LNCAP (cell line): Measurements from ENCODE around the gene NOXO1.

Source experiments
- TF ChIP-seq, protein P1 (sequence below): fragments of 450-650 bp; IDR thresholded peaks from 2 replicates; pipeline ENCODE4 v1.5.1; 2017; ENCODE audit warnings: mild to moderate bottlenecking

NOXO1 gene

DNA sequence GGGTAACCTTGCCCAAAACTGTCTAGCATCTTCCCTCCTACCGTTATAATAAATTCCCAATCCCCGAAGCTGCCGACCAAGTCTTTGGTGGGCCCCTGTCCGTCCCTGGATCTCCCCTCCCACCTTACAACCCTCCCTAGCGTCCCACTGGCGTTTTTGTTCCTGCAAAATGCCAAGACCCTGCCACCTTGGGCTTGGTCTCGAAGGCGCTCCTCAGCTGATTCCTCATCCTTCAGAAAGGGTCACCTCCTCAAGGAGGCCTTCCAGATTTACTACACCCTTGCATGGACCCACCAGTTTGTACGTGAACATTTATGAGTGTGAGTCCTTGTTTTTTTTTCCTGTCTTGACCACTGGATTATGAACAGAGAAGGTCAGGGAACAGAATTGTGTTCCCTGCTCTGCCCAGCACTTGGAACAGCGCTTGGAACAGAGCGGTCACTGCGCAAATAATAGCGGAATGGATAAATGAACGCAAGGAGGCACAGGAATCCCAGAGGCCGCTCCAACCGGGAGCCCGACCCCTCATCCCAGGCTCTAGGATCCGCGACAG is 1.8 kb upstream of the NOXO1 start:
- TF ChIP-seq, protein P1, sequence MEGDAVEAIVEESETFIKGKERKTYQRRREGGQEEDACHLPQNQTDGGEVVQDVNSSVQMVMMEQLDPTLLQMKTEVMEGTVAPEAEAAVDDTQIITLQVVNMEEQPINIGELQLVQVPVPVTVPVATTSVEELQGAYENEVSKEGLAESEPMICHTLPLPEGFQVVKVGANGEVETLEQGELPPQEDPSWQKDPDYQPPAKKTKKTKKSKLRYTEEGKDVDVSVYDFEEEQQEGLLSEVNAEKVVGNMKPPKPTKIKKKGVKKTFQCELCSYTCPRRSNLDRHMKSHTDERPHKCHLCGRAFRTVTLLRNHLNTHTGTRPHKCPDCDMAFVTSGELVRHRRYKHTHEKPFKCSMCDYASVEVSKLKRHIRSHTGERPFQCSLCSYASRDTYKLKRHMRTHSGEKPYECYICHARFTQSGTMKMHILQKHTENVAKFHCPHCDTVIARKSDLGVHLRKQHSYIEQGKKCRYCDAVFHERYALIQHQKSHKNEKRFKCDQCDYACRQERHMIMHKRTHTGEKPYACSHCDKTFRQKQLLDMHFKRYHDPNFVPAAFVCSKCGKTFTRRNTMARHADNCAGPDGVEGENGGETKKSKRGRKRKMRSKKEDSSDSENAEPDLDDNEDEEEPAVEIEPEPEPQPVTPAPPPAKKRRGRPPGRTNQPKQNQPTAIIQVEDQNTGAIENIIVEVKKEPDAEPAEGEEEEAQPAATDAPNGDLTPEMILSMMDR = no peak

DNA sequence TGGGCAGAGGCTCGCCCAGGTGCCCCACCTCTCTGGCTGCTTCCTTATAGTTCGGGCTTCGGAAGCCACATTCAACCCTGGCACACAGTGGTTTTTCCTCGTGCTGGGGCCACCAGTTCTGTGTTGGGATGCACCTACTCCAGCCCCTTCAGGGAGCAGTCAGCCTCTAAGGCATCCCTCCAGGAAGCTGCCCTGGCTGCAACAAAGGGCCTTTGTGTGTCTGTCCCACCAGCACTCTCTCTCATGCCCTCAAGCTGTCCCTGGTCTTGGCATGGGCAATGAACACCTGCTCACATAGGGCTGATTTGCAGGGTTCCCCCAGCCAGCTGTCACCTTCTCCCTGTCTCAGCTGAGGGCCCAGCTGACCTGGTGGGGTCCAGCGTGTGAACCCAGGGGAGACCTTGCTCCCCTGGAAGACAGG is 754 bp upstream of the NOXO1 start:
- TF ChIP-seq, protein P1 = no peak

DNA sequence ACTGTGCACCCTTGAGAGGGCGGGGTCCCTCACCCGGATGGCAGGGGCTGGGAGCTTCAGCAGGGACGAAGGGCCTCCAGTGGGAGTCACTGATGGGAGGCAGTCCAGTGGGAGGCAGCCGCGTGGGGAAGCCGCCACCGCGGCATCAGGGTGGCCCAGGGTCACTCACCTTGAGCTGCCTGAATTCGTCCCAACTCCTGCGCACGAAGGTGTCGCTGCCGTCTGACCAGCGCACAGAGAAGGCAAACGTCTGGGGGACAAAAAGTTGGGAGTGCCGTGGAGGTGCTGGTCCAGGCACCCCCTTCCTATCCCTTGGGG is 540 bp downstream of the NOXO1 start:
- TF ChIP-seq, protein P1 = no peak

DNA sequence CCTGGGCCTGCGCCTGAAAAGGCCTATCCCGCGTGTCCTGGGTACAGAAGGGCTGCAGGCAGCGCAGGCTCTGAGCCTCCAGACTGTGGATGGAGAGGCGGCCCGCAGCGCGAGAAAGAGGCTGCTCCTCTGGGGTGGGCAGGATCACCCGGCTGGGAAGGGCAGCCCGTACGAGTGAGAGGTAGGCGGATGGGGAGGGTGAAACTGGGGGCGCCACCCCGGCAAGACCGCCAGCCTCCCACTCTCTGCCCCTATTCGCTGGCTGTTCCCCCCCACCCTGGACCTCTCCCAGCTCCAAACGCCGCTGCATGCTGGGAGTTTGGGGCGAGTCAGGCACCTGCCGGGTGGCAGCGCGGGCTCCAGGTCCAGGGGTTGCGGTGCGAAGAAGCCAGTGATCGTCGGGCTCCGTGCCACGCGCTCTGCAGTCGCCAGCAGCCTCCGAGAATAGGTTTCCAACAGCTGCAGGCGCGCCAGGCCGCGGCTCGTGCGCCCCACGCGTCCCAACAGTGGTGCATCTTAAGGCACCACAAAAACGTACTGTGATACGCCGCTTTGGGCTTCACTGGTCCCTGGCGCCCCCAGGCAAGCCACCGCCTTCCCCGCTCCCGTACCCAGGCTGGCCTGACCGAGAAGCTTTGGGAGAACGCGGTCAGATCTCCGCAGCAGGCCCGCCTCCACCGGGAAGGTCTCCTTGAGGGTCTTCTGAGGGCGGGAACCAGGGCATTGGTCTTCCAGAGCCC is 1.1 kb downstream of the NOXO1 start:
- TF ChIP-seq, protein P1 = no peak

DNA sequence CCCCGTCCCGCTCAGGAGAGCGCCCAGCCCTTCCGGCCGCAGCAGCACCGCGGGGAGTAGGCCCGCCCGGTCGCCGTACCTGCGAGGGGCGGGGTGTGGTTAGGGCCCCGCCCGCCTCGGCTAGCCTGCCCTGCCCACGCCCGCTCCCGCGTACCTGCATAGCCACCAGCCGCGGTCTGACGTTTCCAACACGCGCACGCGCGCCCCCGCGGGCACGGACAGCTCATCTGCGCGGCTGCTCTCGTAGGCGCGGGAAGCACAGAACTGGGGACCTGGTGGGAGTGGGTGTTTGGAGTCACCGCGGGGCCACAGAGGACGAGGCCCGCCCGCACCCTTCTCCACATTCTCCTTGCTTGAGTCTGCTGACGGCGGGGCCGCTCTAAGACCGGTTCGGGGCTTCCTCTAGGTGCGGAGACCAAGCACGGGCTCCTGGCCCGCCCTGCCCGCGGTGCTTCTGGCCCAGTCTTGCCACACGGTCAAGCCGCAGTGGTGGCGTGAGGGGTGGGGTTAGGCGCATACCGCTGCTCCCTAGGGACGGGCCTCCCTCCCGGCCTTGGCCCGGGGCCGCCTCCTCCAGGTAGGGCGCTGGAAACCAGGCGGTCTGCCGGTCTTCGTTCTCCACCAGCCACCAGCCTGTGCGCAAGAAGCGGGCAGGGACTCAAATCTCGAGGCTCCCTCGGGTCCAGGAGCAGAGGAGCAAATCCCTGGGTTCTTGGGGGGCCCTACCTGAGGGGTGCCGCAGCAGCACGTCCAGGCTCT is 1.8 kb downstream of the NOXO1 start:
- TF ChIP-seq, protein P1 = no peak

DNA sequence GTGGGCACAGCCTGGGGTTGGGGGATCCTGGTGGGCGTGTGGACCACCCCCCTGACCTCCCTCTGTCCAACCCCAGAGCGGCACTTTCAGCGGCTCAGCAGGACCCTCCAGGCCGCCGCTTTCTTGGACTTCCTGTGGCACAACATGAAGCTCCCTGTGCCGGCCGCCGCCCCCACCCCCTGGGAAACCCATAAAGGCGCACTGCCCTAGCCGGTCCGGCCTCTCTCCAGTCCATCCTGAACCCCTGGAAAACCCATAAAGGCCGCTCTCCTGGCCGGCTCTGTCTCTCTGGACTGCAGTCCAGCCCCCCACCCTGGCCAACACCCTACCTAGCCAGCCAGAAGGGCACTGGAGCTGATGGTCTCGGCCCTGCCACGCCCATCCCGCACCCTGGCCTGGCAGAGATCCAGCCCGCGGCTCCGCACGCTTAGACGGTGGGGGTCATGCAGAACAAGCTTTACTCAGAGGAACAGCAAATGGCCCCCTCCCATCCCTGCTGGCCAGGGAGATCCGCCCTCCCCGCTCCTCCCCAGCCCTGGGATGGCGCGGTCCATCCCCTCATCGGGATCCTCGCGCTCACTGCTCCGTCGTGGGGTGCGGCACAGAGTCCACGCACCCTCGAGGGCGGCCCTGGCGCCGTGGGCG is 2.7 kb downstream of the NOXO1 start:
- TF ChIP-seq, protein P1 = no peak

DNA sequence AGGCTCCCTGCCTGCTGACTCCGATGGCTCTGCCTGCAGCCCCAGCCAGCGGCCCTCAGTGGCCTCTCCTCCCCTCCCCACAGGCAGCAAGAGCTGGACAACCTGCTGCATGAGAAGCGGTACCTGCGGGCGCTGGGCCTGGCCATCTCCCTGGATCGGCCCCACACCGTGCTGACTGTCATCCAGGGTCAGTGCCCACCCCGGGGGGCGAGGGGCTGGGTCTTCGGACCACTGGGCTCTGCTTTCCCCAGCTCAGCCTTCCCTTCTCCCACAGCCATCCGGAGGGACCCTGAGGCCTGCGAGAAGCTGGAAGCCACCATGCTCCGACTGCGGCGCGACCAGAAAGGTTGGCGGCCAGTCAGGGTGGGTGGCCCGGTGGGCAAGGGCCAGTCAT is 3.4 kb downstream of the NOXO1 start:
- TF ChIP-seq, protein P1 = no peak
